Diencephalon (tissue), 1 donor: ENCODE results near the gene NTSR2. TPM values are rescaled to one million over a fixed set of nuclear protein-coding genes. Genes with fewer than 3 reads are reported as not detected.

Source experiments
- total RNA-seq: library from RNA; depleted of rRNA; stranded (reverse); fragments of >200 nt; gene quantifications from one replicate; pipeline ENCODE4 v1.2.3, GENCODE V29; 2014

NTSR2 gene, protein sequence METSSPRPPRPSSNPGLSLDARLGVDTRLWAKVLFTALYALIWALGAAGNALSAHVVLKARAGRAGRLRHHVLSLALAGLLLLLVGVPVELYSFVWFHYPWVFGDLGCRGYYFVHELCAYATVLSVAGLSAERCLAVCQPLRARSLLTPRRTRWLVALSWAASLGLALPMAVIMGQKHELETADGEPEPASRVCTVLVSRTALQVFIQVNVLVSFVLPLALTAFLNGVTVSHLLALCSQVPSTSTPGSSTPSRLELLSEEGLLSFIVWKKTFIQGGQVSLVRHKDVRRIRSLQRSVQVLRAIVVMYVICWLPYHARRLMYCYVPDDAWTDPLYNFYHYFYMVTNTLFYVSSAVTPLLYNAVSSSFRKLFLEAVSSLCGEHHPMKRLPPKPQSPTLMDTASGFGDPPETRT
- 4.2 TPM for total RNA-seq

DNA sequence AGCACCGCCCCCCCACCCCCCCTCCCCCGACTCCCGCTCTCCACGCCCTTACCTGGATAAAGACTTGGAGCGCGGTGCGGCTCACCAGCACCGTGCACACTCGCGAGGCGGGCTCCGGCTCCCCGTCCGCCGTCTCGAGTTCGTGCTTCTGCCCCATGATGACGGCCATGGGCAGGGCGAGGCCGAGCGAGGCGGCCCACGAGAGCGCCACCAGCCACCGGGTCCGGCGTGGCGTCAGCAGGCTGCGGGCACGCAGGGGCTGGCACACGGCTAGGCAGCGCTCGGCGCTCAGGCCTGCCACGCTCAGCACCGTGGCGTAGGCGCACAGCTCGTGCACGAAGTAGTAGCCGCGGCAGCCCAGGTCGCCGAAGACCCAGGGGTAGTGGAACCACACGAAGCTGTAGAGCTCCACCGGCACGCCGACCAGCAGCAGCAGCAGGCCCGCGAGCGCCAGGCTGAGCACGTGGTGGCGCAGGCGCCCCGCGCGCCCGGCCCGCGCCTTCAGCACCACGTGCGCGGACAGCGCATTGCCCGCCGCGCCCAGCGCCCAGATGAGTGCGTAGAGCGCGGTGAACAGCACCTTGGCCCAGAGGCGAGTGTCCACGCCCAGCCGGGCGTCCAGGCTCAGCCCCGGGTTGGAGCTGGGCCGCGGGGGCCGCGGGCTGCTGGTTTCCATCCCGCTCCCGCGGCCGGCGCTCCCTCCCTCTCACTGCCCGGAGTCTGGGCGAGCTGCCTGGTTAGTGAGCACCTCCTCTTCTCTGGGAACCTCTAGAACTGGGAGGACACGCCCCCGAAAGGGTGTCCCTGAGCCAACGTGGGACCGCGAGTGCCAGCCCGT, at the start of gene NTSR2:
TSS of gene NTSR2 (minus strand) at position 742 of the 838 bp plus-strand sequence. CDS start at position 676, 66 bp downstream.

Other genes with a start within 250 kb of the NTSR2 start
- gene E2F6, start 204.0 kb downstream of the NTSR2 start, total RNA-seq = 14.1 TPM
- gene GREB1, start 136.2 kb downstream of the NTSR2 start, total RNA-seq = 15.0 TPM
- gene LPIN1, start 76.4 kb upstream of the NTSR2 start, total RNA-seq = 36.0 TPM